ENCODE results near the gene RAP1A. TPM values are rescaled to one million over a fixed set of nuclear protein-coding genes. Genes with fewer than 3 reads are reported as not detected.
A peak's percentile ranks its signal among the peaks of the same experiment; 100 is the strongest.

RAP1A gene
- total RNA-seq (56.4 and 57.1 TPM in 2 replicates), polyA plus RNA-seq (14.4 and 17.8 TPM in 2 replicates), polyA minus RNA-seq (11.1 and 11.7 TPM in 2 replicates), Bru-seq, nascent RNA (percentile 78 among the genes with signal in this experiment), BruChase-seq, experiment 1, labeled RNA remaining after a 6-hour chase (percentile 72 among the genes with signal in this experiment), BruChase-seq, experiment 2, labeled RNA remaining after a 2-hour chase (percentile 67 among the genes with signal in this experiment)
- 35.0 and 36.2 TPM in 2 replicates for polyA plus RNA-seq (2011; cell fraction: cytosol; rRNA removed)
- polyA plus RNA-seq (2011; cell fraction: nucleus; rRNA removed) = 12.1 and 15.4 TPM in 2 replicates
- 38.3 and 54.9 TPM in 2 replicates for polyA plus RNA-seq (2012)
- 18.0 TPM for polyA minus RNA-seq (2011; cell fraction: cytosol; rRNA and poly(A)+ RNA removed)
- polyA minus RNA-seq (2011; cell fraction: nucleus; rRNA and poly(A)+ RNA removed) = 6.4 and 7.5 TPM in 2 replicates
- long read RNA-seq, full-length matches to known transcripts = 22 of 42 reads
- long read RNA-seq, partial matches to known transcripts = 8 of 42 reads
- long read RNA-seq, other reads (novel, unspliced or antisense) = 12 of 42 reads

- FAIRE-seq (peak; percentile 86), DNase-seq (ENCODE audit: low read depth, low spot score) (peak; percentile 93)
- Histone ChIP-seq H4K20me1 (replicated peaks; ENCODE audit: control insufficient read depth, extremely low read depth, insufficient read depth, low read length) (peaks cover 10% of the 10 kb centered on the region), H3K9ac (replicated peaks; ENCODE audit: extremely low read depth, insufficient read depth, low read length) (peak within 1 kb of the TSS; percentile 70), H3K27ac (ENCODE audit: insufficient read depth, low read depth, low read length) (peak within 1 kb of the TSS; percentile 52), H3K36me3 (ENCODE audit: control insufficient read depth in 2 of 2, extremely low read depth in 1 of 2, insufficient read depth in 2 of 2, low read length in 2 of 2) (no peaks in the 10 kb centered on the region), H3K4me1 (ENCODE audit: control insufficient read depth, extremely low read depth, insufficient read depth, low read length) (peaks cover 12% of the 10 kb centered on the region), H3K79me2 (ENCODE audit: control insufficient read depth, insufficient read depth, low read length) (peaks cover 48% of the 10 kb centered on the region), H3K4me2 (ENCODE audit: insufficient read depth, low read length) (peak within 1 kb of the TSS; percentile 89), H3K9me1 (replicated peaks; ENCODE audit: control insufficient read depth, extremely low read depth, insufficient read depth, low read length) (no peaks in the 10 kb centered on the region), H3K9me3 (replicated peaks; ENCODE audit: control insufficient read depth, insufficient read depth, low read length) (no peaks in the 10 kb centered on the region), H2AFZ (ENCODE audit: low read depth, low read length) (peak within 1 kb of the TSS; percentile 99), H3K4me3 (replicated peaks in 1 of 3; ENCODE audit: insufficient read depth in 1 of 3, low read depth in 1 of 3, low read length in 3 of 3) (peak within 1 kb of the TSS; percentile 37 to 98 (median 84)), H3K27me3 (ENCODE audit: control insufficient read depth in 2 of 2, insufficient read depth in 2 of 2, low read length in 2 of 2) (peaks cover 0 to 4% of the 10 kb centered on the region in 2 experiments)
- peak; percentile 39 for TF ChIP-seq POLR2A (IDR thresholded peaks at IDR 0.05; ENCODE audit: low read depth, low read length)
- no peak for TF ChIP-seq FOS (IDR thresholded peaks at IDR 0.05; ENCODE audit: borderline replicate concordance, insufficient read depth, low read length)
- TF ChIP-seq MAX (IDR thresholded peaks at IDR 0.05; ENCODE audit: insufficient read depth, insufficient read length) = no peak
- TF ChIP-seq POLR2AphosphoS5 (IDR thresholded peaks at IDR 0.05; ENCODE audit: insufficient read depth, low read depth, low read length) = peak; percentile 68
- TF ChIP-seq MYC (IDR thresholded peaks at IDR 0.05; ENCODE audit: low read depth, low read length) = no peak
- no peak for TF ChIP-seq CTCF (IDR thresholded peaks at IDR 0.05; ENCODE audit: extremely low read depth in 1 of 2, insufficient read depth in 1 of 2, low read depth in 1 of 2, low read length in 2 of 2)
- TF ChIP-seq EZH2 (IDR thresholded peaks at IDR 0.05; ENCODE audit: borderline replicate concordance, low read depth, low read length, severe bottlenecking) = no peak
- dilution Hi-C loops (cut with MboI; ENCODE audit: extremely low pct_ligation_motif_present, low sequenced_read_pairs) (no loop called here), intact Hi-C loops (cut with micrococcal nuclease) (loop anchor here (1.0 to 5.0 kb wide), 5 partner anchors 36 to 135 kb away; partner anchors contain the start of gene DDX20)
- CTCF ChIA-PET = interaction anchor here (0.6 to 2.5 kb wide), 10 partner anchors 9 to 138 kb away, joined by 3 to 20 read pairs (median 6); no protein-coding TSS in a partner anchor
- POLR2A ChIA-PET = interaction anchor here (0.6 to 0.7 kb wide), 3 partner anchors 20 to 505 kb away, joined by 3 to 5 read pairs (median 3); no protein-coding TSS in a partner anchor
- no TSS peak for BruUV-seq (replicated peaks)
These were observed at the start of gene RAP1A for GRCh38 chr1:111619635-111620440. Gene RAP1A, plus strand, starts transcription at chr1:111619789. Its CDS starts 71,572 bp downstream, at chr1:111691361.
